GM18907 (cell line): ENCODE results near the gene EPB41L4B.
A peak's percentile ranks its signal among the peaks of the same experiment; 100 is the strongest.

Experiments
- ATAC-seq: cut with Tn5 transposase; IDR thresholded peaks from one replicate; pipeline ENCODE4 v1.9.1; 2021; ENCODE audit warnings: mild to moderate bottlenecking, moderate library complexity; ENCODE audit not compliant: unreplicated experiment

EPB41L4B gene

DNA sequence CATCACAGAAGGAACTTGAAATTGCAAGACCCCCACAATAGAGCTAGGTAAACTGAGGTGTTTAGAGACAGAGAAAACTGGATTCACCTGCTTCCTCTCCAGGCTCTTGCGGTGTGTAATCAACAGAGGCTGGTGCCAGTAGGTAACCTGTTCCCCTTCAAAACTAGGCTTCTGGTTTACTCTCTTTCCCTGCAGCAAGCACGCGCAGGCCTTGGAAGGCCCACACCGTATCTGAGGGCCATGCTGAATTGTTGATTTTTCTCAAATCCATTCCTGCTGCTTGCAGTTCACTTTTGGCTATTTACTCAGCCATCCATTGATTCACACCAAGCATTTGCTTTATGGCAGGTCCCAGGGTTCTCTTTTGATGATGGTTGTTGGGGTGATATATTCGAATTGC is 153.1 kb downstream of the EPB41L4B start:
- ATAC-seq, result no peak

DNA sequence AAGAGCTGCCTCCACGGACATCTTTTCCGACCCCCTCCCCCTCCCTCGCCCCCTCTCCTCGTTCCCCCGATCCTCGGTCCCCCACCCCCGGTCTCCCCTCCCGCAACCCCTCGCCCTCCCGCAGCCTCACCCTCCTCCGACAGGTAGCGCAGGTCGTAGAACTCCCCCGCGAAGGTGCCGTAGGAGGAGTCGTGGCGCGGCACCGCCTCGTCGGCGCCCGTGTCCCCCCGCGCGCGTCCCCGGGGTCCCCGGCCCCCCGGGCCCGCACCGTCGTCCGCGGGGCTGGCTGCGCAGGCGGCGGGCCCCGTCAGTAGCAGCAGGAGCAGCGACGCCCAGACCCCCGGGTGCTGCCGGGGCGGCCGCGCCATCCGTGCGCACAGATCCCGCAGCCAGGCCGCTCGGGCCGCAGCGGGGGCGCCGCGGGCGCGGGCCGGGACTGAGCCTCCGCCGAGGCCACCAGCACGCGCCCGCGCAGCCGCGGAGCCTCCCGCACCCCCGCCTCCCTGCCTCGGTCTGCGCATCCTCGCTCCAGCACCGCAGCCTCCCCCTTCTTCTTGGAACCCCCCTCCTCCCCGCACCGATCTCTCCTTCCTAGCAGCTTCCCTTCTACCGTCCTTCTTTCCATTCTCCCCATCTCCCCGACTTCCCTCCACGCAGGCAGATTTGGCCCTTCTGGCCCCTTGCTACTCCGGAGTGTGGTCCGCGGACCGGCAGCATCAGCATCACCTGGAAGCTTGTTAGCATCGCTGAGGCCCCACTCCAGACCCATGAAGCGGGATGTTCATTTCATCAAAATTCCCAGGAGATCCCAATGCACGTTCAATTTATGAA is 153.9 kb downstream of the EPB41L4B start, which contains the start of gene FRRS1L:
Gene FRRS1L (minus strand): TSS at position 479 of the 831 bp plus-strand sequence. CDS start 111 bp downstream, at position 368.
- no peak for ATAC-seq

DNA sequence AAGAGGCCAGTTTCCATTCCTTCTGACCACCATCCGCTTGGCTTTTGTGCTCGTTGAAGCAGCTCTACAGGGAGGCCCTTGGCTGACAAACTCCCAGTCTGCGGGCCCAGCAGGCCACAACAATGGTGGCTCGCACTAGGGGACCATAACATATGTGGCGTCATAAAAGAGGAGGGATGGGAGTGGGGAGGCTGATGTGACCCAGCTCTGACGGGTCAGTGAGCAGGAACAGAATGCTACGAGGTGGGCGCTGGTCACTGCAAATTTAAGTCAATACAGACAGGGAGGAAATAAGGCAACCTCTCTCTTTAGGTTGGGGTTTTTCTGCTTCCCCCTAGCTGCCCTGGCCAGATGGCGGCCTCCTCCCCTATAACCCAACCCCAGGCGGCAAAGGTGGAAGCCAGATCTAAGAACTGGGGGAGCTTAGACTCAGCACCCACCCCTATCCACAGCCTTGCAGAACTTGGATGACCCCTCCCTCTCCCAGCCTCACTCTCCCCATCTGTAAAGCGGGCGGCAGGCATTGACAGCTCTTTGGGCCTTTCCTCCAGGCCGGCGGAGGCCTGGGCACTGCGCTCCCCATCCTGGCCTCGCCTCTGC is 154.6 kb downstream of the EPB41L4B start:
- ATAC-seq, result no peak

DNA sequence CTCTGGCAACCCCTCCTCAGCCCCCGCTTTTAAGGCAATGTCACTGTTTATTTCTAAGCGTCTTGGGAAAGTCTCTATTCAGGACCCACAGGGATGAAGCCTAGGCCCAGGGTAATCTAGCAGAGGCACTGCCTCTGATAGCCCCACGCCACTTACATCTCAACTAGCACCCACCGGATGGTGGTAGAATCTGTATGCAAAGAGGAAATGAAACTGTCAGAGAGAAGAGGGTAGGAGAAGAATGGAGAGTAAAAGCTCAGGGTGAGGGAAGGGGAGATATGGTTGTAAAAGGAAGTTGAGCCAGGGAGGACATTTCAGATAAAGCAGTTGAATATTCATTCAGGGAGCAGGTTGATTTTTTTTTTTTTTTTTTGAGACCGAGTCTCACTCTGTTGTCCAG is 156.8 kb downstream of the EPB41L4B start:
- peak; percentile 91 for ATAC-seq

DNA sequence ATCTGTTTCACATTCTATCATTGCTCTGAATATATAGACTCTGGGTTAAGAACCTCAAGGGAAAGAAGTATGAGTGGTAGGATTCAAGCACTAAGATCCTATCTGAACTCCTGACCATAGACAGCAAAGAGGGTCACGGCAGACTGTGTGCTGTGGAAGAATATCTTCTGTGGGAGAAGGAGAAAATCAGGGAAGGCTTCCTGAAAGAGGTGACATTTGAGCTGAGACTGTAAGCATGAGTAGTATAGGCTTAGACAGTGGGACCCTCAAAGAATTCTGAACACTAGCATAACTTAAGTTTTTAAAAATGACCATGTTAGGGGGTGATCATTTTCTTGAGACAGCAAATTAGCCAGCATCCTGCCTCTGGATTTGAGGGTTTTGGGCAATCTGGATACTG is 157.7 kb downstream of the EPB41L4B start:
- no peak for ATAC-seq

DNA sequence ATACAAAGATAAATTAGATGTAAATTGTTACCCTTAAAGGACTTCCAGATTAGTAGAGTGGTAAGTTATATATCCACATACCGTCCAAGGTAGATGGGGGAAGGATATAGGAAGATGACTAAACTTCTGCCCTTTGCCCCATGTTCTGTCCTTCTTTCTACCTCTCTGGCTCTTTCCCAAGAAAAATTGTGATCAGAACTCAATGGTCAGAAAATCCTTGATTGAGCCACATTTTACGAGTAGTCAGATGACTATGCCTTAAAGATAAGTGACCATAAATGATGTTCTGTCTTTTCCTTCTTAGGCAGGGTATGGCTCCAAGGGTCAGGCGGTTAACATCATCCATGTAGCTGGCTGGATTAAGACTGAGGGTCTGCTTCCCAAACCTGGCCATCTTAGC is 158.2 kb downstream of the EPB41L4B start:
- no peak for ATAC-seq

DNA sequence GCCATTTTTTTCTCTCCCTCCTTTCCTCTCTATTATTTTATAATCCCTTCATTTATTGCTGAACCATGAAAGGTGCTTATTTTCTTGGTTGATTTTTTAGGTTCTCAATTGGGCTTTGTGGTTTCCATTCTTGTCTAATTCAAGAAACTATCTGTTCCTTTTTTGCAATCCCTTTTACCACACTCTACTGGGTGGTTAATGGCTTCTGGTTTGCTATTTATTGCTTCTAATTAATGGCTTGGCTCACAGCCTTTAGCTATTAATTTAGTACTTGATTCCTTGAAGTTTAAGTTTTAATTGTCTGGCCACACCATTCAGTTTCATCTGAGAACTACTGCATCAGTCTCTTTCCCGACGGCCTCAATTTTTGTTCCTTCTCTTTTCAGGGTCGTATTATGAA is 159.4 kb downstream of the EPB41L4B start:
- no peak for ATAC-seq

DNA sequence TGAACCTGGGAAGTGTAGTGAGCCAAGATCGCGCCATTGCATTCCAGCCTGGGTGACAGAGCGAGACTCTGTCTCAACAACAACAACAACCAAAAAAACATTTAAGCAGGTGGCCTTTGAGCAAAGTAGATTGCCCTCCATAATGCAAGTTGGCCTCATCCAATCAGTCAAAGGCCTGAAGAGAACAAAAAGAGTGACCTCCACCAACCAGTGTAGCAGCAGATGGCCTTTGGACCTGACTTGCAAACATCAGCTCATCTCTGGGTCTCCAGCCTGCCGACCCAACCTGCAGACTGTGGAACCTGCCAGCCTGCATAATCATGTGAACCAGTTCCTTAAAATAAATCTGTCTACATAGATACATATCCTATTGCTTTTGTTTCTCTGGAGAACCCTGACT is 161.3 kb downstream of the EPB41L4B start:
- no peak for ATAC-seq

DNA sequence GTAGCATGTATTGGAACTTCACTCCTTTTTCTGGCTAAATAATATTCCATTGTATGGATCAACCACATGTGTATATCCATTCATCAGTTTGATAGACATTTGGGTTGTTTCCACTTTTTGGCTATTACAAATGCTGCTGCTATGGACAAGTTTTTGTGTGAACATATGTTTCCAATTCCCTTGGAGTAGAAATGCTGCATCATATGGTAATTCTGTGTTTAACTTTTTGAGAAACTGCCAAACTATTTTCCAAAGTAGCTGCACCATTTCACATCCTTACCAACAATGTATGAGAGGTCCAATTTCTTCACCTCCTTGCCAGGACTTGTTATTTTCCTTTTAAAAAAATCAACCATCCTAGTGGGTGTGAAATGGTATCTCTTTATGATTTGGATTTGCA is 162.2 kb downstream of the EPB41L4B start:
- ATAC-seq, result no peak

DNA sequence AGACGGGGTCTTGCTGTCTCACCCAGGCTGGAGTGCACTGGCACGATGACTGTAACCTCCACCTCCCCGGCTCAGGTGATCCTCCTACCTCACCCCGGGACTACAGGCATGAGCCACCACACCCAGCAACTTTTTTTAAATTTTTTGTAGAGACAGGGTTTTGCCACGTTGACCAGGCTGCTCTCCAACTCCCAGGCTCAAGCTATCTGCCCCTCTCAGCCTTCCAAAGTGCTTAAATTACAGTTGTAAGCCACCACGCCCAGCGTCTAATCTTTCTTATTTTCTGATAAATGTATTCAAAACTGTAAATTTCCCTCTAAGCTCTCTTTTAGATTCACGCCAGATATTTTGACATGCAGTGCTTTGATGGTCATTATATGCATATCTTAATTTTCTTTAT is 164.2 kb downstream of the EPB41L4B start:
- no peak for ATAC-seq

DNA sequence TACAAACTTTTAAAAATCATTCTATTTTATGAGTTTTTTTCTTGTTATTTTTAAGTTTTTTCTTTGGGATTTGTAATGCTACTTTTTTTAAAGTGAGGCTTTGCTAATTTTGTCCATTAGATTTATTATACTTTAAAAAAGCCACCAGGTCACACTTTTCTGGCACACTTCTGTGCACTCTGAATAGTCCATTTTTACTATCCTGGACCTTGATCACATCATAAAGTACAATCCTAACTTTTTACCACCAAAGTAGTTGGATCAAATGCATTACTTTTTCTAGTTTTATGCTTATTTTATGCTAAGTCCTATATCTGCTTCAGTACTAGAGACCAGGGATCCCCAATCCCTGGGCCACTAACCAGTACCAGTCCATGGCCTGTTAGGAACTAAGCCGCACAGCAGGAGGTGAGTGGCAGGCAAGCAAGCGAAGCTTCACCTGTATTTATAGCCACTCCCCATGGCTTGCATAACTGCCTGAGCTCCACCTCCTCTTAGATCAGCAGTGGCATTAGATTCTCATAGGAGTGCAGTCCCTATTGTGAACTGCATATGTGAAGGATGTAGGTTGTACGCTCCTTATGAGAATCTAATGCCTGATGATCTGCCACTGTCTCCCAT is 169.8 kb downstream of the EPB41L4B start:
- ATAC-seq, result no peak

DNA sequence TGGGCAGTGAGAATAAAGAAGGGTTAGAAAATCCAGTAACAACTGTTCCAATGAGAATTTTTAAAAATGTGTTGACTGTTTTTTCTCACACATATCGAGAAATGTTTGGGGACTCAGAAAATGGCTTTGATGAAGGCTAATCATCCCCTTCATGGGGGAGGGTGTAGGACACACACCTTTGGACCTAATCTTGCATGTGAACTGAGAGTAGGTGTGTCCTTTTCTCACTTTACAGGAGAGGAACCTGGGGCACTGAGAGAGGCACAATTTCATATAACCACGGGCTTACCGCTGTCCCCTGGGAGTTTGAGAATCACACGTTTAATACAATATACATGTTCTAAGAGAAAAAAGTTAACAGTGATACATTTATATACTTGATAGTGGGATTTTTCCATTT is 171.1 kb downstream of the EPB41L4B start:
- ATAC-seq, result no peak

DNA sequence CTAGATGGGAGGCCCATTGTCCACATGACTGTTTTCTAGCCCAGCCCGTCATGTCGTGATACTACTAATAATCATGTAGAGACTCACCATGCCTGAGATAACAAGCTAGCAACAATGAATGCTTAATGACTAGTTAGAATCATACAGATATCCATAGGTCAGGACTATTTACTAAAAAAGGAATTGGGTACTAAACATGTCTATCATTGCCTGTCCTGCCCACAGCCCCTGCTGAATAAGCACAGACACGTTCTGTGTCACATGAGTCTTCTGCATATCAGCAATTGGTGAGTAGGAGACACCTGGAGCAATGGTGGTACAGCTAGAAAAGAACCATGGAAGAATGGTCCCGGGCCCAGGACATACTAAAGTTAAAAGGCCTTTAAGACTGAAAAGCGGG is 171.8 kb downstream of the EPB41L4B start:
- ATAC-seq, result no peak

DNA sequence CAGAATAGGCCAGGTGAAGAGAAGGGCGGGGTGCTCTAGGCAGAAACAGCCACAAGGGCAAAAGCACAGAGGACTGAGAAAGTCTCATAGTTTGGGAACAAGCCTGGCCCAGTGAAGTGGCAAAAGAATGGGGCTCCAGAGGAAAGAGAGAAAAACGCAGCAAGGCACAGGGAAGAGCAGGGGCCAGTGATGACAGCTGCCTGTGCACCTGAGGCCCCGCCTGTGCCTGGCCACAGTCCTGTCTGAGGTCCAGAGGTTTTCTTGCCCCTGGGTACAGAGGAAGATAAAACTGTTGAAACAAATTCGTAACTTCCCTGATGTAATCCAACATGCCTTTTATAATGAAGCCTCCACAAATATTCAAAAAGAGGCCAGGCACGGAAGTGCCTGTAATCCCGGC is 175.8 kb downstream of the EPB41L4B start:
- ATAC-seq, result no peak

DNA sequence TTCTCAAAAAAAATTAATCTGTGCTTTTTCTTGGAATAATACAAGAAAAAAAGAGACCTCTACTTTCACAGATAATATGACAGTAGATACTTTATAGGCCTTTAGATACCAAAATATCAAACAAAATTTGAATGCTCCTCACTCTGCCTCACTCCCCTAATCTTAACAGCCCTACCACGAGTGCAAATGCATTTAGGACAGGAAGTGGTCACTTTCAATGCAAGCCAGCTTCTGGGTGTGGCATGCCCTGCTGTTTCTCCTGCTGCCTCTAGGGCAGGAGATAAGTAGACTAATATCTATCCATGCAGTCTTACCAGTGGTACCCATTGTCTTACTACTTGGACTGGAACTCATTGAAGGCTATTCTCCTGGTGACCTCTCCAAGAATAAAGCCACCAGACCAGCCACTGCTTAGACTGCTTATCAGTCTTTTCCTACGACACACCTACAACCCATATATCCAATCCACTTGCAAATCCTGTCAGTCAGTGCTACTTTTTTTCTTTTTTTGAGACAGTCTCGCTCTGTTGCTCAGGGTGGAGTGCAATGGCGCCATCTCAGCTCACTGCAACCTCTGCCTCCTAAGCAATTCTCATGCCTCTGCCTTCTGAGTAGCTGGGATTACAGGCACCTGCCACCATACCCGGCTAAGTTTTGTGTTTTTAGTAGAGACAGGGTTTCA is 176.8 kb downstream of the EPB41L4B start:
- ATAC-seq, result peak; percentile 99

DNA sequence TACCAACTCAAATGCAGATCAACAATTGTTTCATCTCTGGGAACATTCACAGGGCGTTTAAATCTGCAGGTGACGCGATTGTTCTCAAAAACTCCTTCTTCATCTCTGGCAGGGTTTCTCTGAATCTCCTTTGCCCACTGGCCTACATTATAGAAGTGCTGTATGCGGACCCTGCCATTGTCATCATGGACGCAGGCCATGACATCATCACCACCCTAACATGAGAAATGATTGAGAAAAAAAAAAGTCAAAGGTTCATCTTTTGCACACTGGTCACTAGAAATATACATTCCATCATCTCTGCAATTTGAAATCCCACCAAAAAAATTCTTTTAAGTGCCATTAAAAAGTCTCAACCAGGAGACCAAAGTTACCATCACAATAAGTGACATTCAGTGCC is 179.5 kb downstream of the EPB41L4B start:
- no peak for ATAC-seq

DNA sequence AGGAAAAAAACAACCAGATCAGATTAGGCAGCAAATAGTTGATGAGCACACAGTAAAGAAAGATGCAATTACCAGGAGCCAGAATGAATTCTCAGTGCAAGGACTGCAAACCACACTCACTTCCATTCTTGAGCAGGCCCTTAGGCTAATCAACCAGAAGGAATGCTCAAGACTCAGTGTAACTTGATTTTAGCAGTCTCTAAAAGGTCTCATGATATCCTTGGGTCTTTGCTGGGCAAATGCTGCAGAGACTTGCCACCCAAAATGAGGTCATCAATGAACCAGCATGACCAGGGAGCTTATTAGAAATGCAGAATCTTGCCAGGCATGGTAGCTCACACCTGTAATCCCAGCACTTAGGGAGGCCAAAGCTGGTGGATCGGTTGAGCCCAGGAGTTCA is 181.0 kb downstream of the EPB41L4B start:
- ATAC-seq, result no peak

DNA sequence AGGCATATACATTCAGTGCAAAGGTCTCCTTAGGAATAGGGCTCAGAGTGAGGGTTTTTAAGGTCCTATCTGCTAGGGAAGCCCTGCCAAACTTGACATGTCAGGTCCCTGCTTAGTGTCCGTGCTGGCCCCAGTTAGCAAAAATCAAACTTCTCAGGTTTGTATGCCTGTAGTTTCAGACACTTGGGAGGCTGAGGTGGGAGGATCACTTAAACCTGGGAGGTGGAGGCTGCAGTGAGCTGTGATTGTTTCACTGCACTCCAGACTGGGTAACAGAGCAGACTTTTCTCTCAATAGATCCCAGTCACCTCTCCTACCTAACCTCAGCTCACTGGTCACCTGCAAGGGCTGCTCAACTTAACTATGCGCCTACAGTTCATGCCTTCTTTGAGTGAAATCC is 182.4 kb downstream of the EPB41L4B start:
- ATAC-seq, result no peak

DNA sequence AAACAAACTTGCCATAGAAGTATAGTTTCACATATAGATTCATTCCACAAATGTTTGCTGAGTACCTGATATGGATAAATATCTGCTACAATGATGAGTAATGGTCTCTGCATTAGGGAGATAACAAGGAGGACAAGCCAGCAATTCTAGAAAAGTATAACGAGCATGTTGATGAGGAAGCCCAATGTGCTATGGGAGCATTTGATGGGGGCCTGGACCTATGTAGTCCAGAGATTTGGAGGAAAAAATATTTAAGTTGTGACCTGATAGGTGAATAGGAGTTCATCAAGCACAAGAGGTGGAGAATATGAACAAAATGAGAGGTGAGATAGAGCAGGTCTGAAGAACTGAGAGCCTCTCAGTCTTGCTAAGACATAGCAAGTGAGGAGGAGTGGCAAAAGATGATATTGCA is 186.7 kb downstream of the EPB41L4B start:
- ATAC-seq, result no peak

DNA sequence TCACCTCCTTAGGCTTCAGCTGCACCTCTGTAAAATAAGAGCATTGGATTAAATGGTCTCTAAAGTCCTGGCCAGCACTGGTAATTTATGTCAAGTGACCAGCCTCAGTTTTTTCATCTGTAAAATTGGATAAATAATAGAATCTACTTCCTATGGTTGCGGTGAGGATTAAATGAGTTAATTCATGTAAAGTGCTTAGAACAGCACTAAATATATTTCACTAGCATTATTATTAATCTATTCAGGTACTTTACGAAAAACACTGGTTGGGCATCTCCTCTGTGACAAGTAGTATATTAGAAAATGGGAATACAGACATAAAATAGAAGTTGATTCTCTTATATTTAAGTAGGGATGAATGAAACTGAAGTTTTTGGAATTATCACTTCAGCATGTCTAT is 187.3 kb downstream of the EPB41L4B start:
- ATAC-seq, result no peak

DNA sequence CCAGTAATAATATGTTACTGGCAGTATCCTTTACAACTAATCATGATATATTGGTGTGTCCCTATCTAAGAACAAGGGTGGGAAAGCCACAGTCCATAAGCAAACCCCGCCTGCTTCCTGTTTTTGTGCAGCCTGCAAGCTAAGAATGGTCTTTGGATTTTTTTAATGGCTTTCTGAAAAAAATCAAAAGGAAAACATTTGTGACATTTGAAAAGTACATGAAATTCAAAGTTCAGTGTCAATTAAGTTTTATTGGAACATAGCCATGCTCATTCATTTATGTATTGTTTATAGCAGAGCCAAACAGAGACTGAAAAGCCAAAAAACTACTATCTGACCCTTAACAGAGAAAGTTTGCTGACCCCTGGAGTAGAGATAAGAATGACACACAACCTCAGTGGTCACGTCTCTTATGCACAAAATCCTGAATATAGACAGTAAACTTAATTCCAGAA is 188.3 kb downstream of the EPB41L4B start:
- ATAC-seq, result no peak
